Type B pancreatic cell (in vitro differentiated cells): ENCODE results near the gene OSBPL2. TPM values are rescaled to one million over a fixed set of nuclear protein-coding genes. Genes with fewer than 3 reads are reported as not detected.

Source experiments
- DNase-seq: peaks from one replicate; pipeline ENCODE4 v3.0.0; 2021; ENCODE audit warnings: mixed read lengths; ENCODE audit not compliant: unreplicated experiment; ENCODE audit errors: extremely low spot score
- H3K27ac Mint-ChIP-seq: 2 replicates; pipeline ENCODE4 v1.8.0; 2021; ENCODE audit warnings: mild to moderate bottlenecking, mixed read lengths
- H3K27me3 Mint-ChIP-seq: 2 replicates; pipeline ENCODE4 v1.8.0; 2021; ENCODE audit warnings: mixed read lengths
- H3K36me3 Mint-ChIP-seq: 2 replicates; pipeline ENCODE4 v1.8.0; 2021; ENCODE audit warnings: mixed read lengths
- H3K4me1 Mint-ChIP-seq: one replicate; pipeline ENCODE4 v1.8.0; 2021; ENCODE audit warnings: mixed read lengths; ENCODE audit not compliant: unreplicated experiment
- H3K4me3 Mint-ChIP-seq: 2 replicates; pipeline ENCODE4 v1.8.0; 2021; ENCODE audit warnings: mild to moderate bottlenecking, mixed read lengths
- H3K9me3 Mint-ChIP-seq: 2 replicates; pipeline ENCODE4 v1.8.0; 2021; ENCODE audit warnings: mixed read lengths
- total RNA-seq: library from RNA; stranded (reverse); gene quantifications from 2 replicates; pipeline ENCODE4 v1.2.1, GENCODE V29; 2021; ENCODE audit warnings: low replicate concordance
- TF ChIP-seq, protein P1 (sequence below): fragments of 200-600 bp; sonication (generic); conservative IDR thresholded peaks from 2 replicates; pipeline ENCODE4 v1.5.0; 2021; ENCODE audit warnings: antibody characterized with exemption, mild to moderate bottlenecking

Gene OSBPL2
- total RNA-seq, 1 donor from 2014 or later, result 43.7 TPM

DNA sequence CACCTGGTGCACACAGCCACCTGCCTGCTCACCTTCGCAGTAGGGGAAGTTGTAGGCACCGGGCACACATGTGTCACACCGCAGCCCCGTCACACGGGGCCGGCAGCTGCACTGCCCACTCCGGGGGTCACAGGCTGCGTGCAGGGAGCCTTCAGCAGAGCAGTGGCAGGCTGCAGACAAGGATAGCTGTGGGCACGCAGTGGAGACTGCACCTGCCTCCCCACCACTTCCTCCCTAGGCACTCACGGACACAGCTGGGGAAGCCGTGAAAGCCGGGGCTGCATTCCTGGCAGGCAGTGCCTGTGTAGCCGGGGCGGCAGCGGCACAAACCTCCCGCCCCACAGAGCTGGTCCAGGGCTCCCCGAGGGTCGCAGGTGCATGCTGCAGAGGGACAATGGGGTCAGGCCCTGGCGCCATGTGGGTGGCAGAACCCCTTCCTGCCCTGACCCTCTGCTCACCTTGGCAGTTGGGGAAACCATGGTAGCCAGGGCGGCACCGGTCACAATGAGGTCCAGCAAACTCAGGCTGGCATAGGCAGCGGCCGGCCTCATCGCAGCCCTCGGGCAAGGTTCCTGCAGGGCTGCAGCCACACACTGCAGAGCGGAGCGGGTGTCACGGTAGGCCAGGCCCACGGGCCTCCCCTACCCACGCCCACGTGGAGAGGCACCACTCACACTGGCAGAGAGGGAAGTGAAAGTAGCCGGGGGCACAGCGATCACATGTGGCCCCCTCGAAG is 99.4 kb downstream of the OSBPL2 start:
- no peaks in the 10 kb centered on the region for H3K27me3 Mint-ChIP-seq
- TF ChIP-seq, protein P1, sequence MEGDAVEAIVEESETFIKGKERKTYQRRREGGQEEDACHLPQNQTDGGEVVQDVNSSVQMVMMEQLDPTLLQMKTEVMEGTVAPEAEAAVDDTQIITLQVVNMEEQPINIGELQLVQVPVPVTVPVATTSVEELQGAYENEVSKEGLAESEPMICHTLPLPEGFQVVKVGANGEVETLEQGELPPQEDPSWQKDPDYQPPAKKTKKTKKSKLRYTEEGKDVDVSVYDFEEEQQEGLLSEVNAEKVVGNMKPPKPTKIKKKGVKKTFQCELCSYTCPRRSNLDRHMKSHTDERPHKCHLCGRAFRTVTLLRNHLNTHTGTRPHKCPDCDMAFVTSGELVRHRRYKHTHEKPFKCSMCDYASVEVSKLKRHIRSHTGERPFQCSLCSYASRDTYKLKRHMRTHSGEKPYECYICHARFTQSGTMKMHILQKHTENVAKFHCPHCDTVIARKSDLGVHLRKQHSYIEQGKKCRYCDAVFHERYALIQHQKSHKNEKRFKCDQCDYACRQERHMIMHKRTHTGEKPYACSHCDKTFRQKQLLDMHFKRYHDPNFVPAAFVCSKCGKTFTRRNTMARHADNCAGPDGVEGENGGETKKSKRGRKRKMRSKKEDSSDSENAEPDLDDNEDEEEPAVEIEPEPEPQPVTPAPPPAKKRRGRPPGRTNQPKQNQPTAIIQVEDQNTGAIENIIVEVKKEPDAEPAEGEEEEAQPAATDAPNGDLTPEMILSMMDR, result no peak
- no peak overlapping the region for H3K27ac Mint-ChIP-seq
- peaks cover 11% of the 10 kb centered on the region for H3K36me3 Mint-ChIP-seq
- H3K4me1 Mint-ChIP-seq, result no peaks in the 10 kb centered on the region
- no peak overlapping the region for H3K4me3 Mint-ChIP-seq
- DNase-seq, result no peak
- H3K9me3 Mint-ChIP-seq, result no peaks in the 10 kb centered on the region

DNA sequence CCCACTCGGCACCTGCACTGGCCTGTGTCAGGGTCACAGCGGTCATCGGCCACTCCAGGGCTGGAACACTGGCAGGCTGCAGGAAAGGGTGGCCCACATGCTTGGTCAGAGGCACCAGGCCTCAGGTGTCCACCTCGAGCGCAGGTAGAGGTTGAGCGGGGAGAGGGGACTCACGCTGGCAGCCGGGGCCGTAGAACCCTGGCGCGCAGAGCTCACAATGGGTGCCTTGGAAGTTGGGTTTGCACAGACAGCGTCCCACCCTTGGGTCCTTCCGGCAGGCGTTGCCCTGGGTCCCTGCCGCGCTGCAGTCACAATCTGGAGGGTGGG is 99.9 kb downstream of the OSBPL2 start:
- TF ChIP-seq, protein P1, result no peak
- Mint-ChIP-seq H3K27ac (no peak overlapping the region), H3K36me3 (peaks cover 16% of the 10 kb centered on the region), H3K4me3 (no peak overlapping the region), H3K27me3 (no peaks in the 10 kb centered on the region), H3K9me3 (no peaks in the 10 kb centered on the region), H3K4me1 (no peaks in the 10 kb centered on the region)
- no peak for DNase-seq

DNA sequence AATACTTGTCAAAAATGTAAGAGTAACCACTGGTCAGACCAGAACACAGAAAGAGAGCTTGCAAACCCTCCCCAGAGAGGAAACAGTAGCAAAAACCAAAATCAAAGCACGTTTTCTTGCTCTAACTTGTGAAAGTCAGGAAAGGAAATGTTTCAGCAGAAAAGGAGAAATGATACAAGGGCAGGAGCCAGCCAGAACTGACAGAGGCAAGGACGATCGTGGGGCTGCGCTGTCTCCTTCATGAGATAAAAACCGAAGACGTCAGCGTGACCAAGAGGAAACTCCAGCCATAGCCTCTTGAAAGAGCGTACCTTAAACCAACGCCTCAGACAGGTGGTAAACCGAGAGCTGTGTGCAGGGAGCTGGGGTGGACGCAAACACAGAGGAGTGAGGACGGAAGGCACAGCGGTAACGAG is 101.3 kb downstream of the OSBPL2 start:
- H3K27ac Mint-ChIP-seq, result no peak overlapping the region
- H3K27me3 Mint-ChIP-seq, result no peaks in the 10 kb centered on the region
- H3K4me3 Mint-ChIP-seq, result no peak overlapping the region
- peaks cover 18% of the 10 kb centered on the region for H3K36me3 Mint-ChIP-seq
- TF ChIP-seq, protein P1, result no peak
- H3K9me3 Mint-ChIP-seq, result no peaks in the 10 kb centered on the region
- H3K4me1 Mint-ChIP-seq, result no peaks in the 10 kb centered on the region
- DNase-seq, result no peak

DNA sequence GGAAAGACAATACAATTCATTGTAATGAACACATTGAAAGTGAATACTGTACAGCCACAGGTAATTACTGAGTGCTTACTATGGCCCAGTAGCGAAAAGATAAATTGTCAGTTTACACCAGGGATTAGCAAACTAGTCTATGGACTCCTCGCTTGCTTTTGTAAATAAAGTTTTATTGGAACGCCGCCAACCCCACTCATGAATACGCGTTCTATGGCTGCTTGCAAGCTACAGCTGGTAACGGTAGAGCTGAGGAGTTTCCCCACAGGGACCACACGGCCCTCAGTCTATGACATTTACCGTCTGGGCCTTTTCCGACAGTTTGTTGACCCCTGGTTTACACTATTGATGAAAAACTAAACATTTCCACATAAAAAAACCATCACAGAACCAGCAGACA is 104.6 kb downstream of the OSBPL2 start:
- no peaks in the 10 kb centered on the region for H3K27me3 Mint-ChIP-seq
- no peak for DNase-seq
- H3K27ac Mint-ChIP-seq, result no peak overlapping the region
- no peaks in the 10 kb centered on the region for H3K4me1 Mint-ChIP-seq
- H3K4me3 Mint-ChIP-seq, result no peak overlapping the region
- H3K36me3 Mint-ChIP-seq, result peaks cover 22% of the 10 kb centered on the region
- TF ChIP-seq, protein P1, result no peak
- no peaks in the 10 kb centered on the region for H3K9me3 Mint-ChIP-seq

DNA sequence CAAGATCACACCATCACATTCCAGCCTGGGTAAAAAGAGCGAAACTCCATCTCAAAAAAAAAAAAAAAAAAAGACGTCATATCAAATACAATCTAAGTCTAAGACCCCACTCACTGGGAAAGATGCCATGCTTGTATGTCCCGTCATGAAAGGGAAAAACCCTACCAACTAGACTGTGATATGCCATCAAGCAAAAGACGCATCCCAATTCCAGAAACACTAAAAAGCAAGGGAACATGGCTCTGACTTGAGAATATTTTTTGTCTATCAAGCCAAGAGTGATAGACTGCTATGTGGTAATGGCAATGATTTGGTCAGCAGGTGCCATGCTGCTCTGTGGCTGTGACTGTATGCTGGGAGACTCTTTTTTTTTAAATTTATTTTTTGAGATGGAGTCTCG is 105.8 kb downstream of the OSBPL2 start:
- TF ChIP-seq, protein P1, result no peak
- Mint-ChIP-seq H3K4me1 (no peaks in the 10 kb centered on the region), H3K4me3 (no peak overlapping the region), H3K36me3 (peaks cover 28% of the 10 kb centered on the region), H3K27ac (no peak overlapping the region), H3K9me3 (no peaks in the 10 kb centered on the region), H3K27me3 (no peaks in the 10 kb centered on the region)
- DNase-seq, result no peak

DNA sequence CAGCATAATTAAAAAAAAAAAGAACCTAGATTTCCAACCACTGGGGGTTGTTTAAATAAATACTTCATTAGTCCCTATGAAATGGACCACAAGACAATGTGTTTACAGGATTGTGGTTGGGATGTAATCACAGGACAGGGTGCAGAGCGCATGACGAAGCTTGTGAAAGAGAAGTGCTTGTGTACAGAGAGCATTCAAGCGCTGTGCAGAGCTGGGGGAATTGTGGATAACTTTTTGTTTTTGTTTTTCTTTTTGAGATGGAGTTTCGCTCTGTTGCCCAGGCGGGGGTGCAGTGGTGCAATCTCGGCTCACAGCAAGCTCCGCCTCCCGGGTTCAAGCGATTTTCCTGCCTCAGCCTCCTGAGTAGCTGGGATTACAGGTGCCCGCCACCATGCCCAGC is 106.5 kb downstream of the OSBPL2 start:
- Mint-ChIP-seq H3K4me1 (no peaks in the 10 kb centered on the region), H3K27ac (no peak overlapping the region), H3K9me3 (peaks cover 3% of the 10 kb centered on the region), H3K4me3 (no peak overlapping the region), H3K27me3 (no peaks in the 10 kb centered on the region), H3K36me3 (peaks cover 28% of the 10 kb centered on the region)
- TF ChIP-seq, protein P1, result no peak
- DNase-seq, result no peak
